PC-3 (cell line): ENCODE data around the gene NAPSA. TPM values are rescaled to one million over a fixed set of nuclear protein-coding genes. Genes with fewer than 3 reads are reported as not detected.
A peak's percentile ranks its signal among the peaks of the same experiment; 100 is the strongest.

ENCODE experiments used
- ATAC-seq: fragments of 200-7000 bp; cut with Tn5 transposase; 2 replicates; pipeline ENCODE4 v1.9.1; 2020; ENCODE audit warnings: mild to moderate bottlenecking, moderate library complexity
- BruUV-seq: library from RNA; stranded (reverse); fragments of 400-500 nt; replicated peaks from 2 replicates; lab custom pipeline; 2021; lab: Mats Ljungman, UMichigan
- CTCF ChIA-PET: fragments of 300-600 bp; sonication (Branson Sonifier 250); formaldehyde crosslinking; loops from one replicate; lab custom pipeline; 2022; ENCODE audit warnings: antibody characterized with exemption; lab: Charles Lee
- POLR2A ChIA-PET: fragments of 300-600 bp; sonication (Branson Sonifier 250); formaldehyde crosslinking; loops from one replicate; lab custom pipeline; 2022; ENCODE audit warnings: antibody characterized with exemption; ENCODE audit not compliant: unreplicated experiment; lab: Charles Lee
- DNase-seq: peaks from one replicate; pipeline ENCODE4 v3.0.0-alpha.2; 2015
- H2AFZ ChIP-seq: fragments of 300-600 bp; sonication (generic); 2 replicates; pipeline ENCODE4 v1.6.0; 2016; ENCODE audit warnings: antibody characterized with exemption, low read length
- H3F3A ChIP-seq: fragments of 300-600 bp; sonication (generic); one replicate; pipeline ENCODE4 v1.6.0; 2017; ENCODE audit warnings: antibody characterized with exemption, low read length, control low read depth, mild to moderate bottlenecking; ENCODE audit not compliant: unreplicated experiment
- H3K27ac ChIP-seq: fragments of 300-600 bp; sonication (generic); 2 replicates; pipeline ENCODE4 v1.5.1; 2016; ENCODE audit warnings: mild to moderate bottlenecking, low read length
- H3K27me3 ChIP-seq: fragments of 300-600 bp; sonication (generic); 2 replicates; pipeline ENCODE4 v1.6.1; 2016; ENCODE audit warnings: low read length, mixed read lengths
- H3K36me3 ChIP-seq: fragments of 300-600 bp; sonication (generic); 2 replicates; pipeline ENCODE4 v1.6.1; 2016; ENCODE audit warnings: low read depth, mixed run types, low read length, mixed read lengths
- H3K4me1 ChIP-seq: fragments of 300-600 bp; sonication (generic); 2 replicates; pipeline ENCODE4 v1.5.1; 2016; ENCODE audit warnings: low read length; ENCODE audit not compliant: insufficient read depth
- H3K4me2 ChIP-seq: fragments of 300-600 bp; sonication (generic); 2 replicates; pipeline ENCODE4 v1.6.0; 2016; ENCODE audit warnings: low read length
- H3K4me3 ChIP-seq: fragments of 300-600 bp; sonication (generic); 2 replicates; pipeline ENCODE4 v1.5.1; 2016; ENCODE audit warnings: mild to moderate bottlenecking, low read length, mixed read lengths
- H3K79me2 ChIP-seq: fragments of 300-600 bp; sonication (generic); 2 replicates; pipeline ENCODE4 v1.6.1; 2017; ENCODE audit warnings: low read length, mixed read lengths
- H3K9ac ChIP-seq: fragments of 300-600 bp; sonication (generic); 2 replicates; pipeline ENCODE4 v1.6.0; 2016; ENCODE audit warnings: mild to moderate bottlenecking, low read length
- H3K9me2 ChIP-seq: fragments of 300-600 bp; sonication (generic); replicated peaks from 2 replicates; pipeline ENCODE4 v1.6.1; 2016; ENCODE audit warnings: mixed run types, low read length, mixed read lengths
- H3K9me3 ChIP-seq: fragments of 300-600 bp; sonication (generic); 2 replicates; pipeline ENCODE4 v1.6.1; 2016; ENCODE audit warnings: low read length, mixed read lengths
- H4K20me1 ChIP-seq: fragments of 300-600 bp; sonication (generic); 2 replicates; pipeline ENCODE4 v1.6.1; 2016; ENCODE audit warnings: low read length, mixed read lengths
- CTCF ChIP-seq: fragments of 300-600 bp; sonication (generic); conservative IDR thresholded peaks from 2 replicates; pipeline ENCODE4 v1.5.1; 2017; ENCODE audit warnings: antibody characterized with exemption, low read depth, mild to moderate bottlenecking, low read length
- EZH2 ChIP-seq: fragments of 300-600 bp; sonication (generic); IDR thresholded peaks from one replicate; pipeline ENCODE4 v1.6.1; 2017; ENCODE audit warnings: antibody characterized with exemption, mild to moderate bottlenecking, low read length; ENCODE audit not compliant: unreplicated experiment
- EZH2phosphoT487 ChIP-seq: fragments of 300-600 bp; sonication (generic); IDR thresholded peaks from 2 replicates; pipeline ENCODE4 v1.6.1; 2018; ENCODE audit warnings: mild to moderate bottlenecking, antibody characterized with exemption, low read length, borderline replicate concordance
- intact Hi-C: fragments of 100-400 bp; cut with micrococcal nuclease; formaldehyde crosslinking; loops from 2 replicates; pipeline ENCODE4 v1.9.0; 2023
- total RNA-seq: library from RNA; depleted of rRNA; stranded (reverse); fragments of >200 nt; gene quantifications from 2 replicates; pipeline ENCODE4 v1.2.3, GENCODE V29; 2014

NAPSA gene
- total RNA-seq, 1 experiment from 2014 or later = 3.0 TPM

DNA sequence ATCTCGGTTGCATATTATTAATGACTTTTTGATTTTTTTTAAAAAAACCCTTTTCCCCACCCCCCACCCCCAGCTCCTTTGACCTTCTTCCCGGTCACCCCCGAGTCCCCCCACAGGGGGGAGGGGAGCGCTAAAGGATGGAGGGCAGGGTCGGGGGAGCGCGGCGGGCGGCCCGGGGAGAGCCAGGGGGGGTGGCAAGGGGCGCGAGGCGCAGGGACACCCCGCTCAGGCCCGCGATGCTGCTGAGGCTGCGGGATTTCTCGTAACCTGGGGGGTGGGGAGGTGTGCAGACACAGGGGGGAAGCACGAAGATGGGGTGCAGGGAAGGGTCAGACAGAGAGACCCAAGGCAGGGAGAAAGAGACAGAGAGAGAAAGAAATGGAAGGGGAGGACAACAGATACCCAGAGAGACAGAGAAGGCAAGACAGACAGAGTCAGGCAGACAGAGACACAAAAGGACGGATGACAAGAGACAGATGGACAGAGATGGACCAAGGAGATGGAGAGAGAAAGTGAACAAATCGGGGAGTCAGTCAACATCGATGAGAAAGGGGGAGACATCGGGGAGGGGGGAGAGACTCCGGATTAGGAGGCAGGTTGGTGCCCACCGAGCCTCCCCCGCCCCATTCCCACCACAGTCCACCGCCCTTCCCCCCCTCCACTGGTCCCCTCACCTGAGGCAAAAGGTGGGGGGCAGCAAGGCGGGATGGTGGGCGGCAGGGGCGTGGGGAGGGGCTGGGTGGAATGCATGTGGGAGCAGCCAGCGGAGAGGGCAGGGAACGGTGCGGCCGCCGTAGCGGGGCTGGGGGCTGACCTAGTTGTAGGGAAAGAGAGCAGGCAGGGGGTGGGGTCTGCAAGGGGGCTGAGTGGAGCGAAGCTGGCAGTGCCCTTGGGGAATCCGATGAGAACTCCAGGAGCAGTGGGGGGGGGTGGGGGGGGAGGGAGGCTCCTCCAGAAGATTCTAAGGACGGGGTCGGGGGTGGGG, 50.4 kb downstream of the NAPSA start:
- H3K9me3 ChIP-seq = no peaks in the 10 kb centered on the region
- H3F3A ChIP-seq = no peaks in the 10 kb centered on the region
- H3K36me3 ChIP-seq = no peaks in the 10 kb centered on the region
- no peak overlapping the region for H3K27ac ChIP-seq
- no peak overlapping the region for H2AFZ ChIP-seq
- peak overlapping the region; percentile 62; the same call in 1 of the 2 replicates for H3K4me2 ChIP-seq
- H3K4me1 ChIP-seq = peaks cover 4% of the 10 kb centered on the region
- no peaks in the 10 kb centered on the region for H4K20me1 ChIP-seq
- ChIA-PET CTCF (interaction anchor here (0.7 to 1.3 kb wide), 2 partner anchors 14 to 18 kb away, joined by 3 to 9 read pairs; partner anchors contain the start of gene KCNC3), POLR2A (no interaction called here)
- intact Hi-C loops = no loop called here
- ATAC-seq (peak; percentile 16; the same call in 1 of the 2 replicates), DNase-seq (no peak)
- H3K9ac ChIP-seq = no peak overlapping the region
- H3K27me3 ChIP-seq = peaks cover 27% of the 10 kb centered on the region
- TF ChIP-seq CTCF (no peak), EZH2 (no peak), EZH2phosphoT487 (no peak)
- no TSS peak for BruUV-seq
- H3K9me2 ChIP-seq = no peaks in the 10 kb centered on the region
- no peaks in the 10 kb centered on the region for H3K79me2 ChIP-seq
- no peak overlapping the region for H3K4me3 ChIP-seq

DNA sequence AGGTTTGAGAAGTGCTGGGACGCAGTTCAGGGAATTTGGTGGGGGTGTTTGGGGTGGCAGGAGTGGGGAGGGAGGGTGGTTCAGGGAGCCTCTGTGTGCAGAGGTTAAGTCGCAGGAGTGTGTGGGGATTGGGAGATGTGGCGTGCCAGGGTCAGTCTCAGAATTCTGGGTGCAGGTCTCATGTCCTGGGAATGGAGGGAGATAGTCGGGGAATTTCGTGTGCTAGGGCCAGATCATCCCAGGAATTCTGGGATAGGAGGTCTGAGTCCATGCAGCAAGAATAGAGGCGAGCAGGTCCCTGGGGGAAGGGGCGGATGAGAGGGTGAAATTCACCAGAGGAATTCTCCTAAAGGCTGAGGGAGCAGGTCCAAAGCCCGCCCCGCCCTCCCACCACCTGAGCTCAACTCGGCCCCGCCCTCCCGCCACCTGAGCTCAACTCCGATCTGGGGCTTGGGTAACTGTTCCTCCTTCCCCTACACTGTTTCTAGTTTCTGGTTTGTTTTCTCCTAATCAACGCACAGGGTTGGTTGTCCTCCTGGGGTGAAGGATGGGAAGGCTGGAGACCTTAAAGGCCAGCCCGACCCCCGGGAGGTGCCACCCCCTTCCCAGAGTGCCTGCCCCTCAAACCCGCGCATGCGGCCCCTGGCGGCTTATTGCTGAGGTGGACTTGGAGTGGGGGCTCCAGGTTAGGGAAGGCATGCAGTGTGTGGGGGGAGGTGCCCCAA, 51.5 kb downstream of the NAPSA start:
- no peak overlapping the region for H3K9ac ChIP-seq
- H3K4me1 ChIP-seq = peaks cover 4% of the 10 kb centered on the region
- H3K27ac ChIP-seq = no peak overlapping the region
- no peaks in the 10 kb centered on the region for H4K20me1 ChIP-seq
- H3K27me3 ChIP-seq = peaks cover 27% of the 10 kb centered on the region
- H3K79me2 ChIP-seq = no peaks in the 10 kb centered on the region
- peak overlapping the region; percentile 39; the same call in 1 of the 2 replicates for H3K4me3 ChIP-seq
- TF ChIP-seq EZH2phosphoT487 (no peak), EZH2 (no peak), CTCF (no peak)
- no peak overlapping the region for H2AFZ ChIP-seq
- POLR2A ChIA-PET = interaction anchor here (0.6 kb wide), 2 partner anchors 13 to 15 kb away, joined by 4 to 5 read pairs; partner anchors contain the start of gene KCNC3
- intact Hi-C loops = no loop called here
- BruUV-seq = no TSS peak
- no peaks in the 10 kb centered on the region for H3F3A ChIP-seq
- no peaks in the 10 kb centered on the region for H3K9me2 ChIP-seq
- DNase-seq (peak; percentile 24), ATAC-seq (no peak; the same call in 1 of the 2 replicates)
- no peaks in the 10 kb centered on the region for H3K9me3 ChIP-seq
- H3K4me2 ChIP-seq = peak overlapping the region; percentile 62
- CTCF ChIA-PET = interaction anchor here (0.6 to 0.8 kb wide), 3 partner anchors 15 to 147 kb away, joined by 3 to 7 read pairs (median 3); partner anchors contain the start of gene KCNC3
- no peaks in the 10 kb centered on the region for H3K36me3 ChIP-seq
